GM19397 (cell line): ENCODE measurements around the gene TMEM270.
"Not testable (repeated sequence)": the region's sequence is repeated elsewhere in the genome, so short reads cannot be mapped to it uniquely, and the experiment has no call there.

Experiments used
- ATAC-seq: cut with Tn5 transposase; IDR thresholded peaks from one replicate; pipeline ENCODE4 v1.9.1; 2021; ENCODE audit warnings: mild to moderate bottlenecking, moderate library complexity; ENCODE audit not compliant: unreplicated experiment

Gene TMEM270

DNA sequence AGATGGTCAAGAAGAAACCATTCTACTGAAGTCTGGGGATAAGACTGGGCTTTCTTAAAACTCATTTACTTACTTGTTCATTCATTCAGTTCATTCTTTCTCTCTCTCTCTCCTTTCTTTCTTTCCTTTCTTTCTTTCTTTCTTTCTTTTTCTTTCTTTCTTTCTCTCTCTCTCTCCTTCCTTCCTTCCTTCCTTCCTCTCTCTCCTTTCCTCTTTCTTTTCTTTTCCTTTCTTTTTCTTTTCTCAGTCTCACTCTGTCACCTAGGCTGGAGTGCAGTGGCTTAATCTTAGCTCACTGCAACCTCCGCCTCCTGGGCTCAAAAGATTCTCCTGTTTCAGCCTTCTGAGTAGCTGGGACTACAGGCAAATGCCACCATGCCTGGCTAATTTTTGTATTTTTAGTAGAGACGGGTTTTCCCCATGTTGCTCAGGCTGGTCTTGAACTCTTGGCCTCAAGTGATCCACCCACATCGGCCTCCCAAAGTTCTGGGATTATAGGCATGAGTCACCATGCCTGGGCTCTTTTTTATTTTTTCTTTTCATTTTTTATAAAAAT lies 24.0 kb downstream of the TMEM270 start:
- not testable (repeated sequence) for ATAC-seq

DNA sequence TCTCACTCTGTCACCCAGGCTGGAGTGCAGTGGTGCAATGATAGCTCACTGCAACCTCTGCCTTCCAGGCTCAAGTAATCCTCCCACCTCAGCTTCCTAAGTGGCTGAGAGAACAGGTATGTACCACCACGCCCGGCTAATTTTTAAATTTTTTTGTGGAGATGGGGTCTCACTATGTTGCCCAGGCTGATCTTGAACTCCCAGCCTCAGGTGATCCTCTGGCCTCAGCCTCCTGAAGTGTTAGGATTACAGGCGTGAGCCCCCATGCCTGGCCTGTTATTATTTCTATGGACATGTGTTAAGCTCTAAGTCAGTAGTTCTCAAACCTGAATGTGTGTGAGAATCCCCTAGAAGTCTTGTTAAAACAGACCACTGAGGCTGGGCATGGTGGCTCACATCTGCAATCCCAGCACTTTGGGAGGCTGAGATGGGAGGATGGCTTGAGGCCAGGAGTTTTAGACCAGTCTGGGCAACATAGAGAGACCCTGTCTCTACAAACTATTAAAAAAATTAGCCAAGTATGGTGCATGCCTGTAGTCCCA lies 24.5 kb downstream of the TMEM270 start:
- ATAC-seq = no peak

DNA sequence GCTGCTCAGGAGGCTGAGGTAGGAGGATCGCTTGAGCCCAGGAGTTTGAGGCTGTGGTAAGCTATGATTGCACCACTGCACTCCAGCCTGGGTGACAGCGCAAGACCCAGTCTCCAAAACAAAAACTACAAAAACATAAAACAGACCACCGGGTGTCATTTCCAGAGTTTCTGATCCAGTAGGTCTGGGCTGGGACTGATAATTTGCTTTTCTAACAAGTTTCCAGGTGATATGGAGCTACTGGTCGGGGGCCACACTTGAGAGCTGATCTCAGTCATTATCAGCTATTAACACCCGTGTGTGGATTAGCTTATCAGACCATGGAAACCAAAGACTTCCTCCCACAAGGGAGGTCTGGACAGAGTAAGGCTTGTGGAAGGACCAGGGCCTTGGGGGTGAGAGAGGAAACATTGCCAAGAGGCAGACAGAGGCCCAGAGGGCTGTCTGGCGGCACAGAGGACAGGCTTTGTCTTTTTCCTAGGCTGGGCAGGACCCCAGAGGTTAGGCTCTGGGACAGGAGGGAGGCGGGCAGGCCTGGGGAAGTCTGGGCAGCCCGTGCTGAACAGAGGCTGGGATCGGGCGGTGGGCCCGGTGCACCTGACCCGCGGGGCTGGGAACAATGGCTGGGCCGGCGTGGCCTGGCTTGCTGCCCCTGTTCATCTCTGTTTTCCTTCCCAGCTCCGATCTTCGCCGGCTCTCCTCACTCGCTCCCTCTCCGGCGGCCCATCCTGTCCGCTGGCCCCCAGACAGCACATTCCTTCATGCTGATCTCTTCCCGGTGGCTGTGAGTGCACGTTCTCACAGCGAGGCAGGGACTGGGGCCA lies 25.2 kb downstream of the TMEM270 start:
- no peak for ATAC-seq

DNA sequence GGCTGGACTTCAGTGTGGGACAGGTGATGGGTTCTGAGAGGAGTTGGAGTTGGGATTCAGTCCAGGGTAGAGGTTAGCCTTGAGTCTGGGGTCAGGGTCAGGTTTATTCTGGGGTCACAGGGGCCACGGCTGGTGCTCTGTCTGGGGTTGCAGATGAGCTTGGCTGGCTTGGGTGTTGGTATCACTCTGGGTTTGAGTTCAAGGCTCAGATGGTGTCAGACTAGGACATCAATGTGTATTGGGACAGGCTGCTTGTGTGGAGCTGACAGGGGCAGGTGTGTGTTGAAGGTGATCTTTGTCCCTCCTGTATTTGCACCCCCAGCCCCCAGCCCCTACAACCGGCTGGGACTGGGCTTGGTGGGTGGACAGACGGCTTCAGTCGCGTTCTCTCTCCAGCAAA lies 26.8 kb downstream of the TMEM270 start:
- no peak for ATAC-seq

DNA sequence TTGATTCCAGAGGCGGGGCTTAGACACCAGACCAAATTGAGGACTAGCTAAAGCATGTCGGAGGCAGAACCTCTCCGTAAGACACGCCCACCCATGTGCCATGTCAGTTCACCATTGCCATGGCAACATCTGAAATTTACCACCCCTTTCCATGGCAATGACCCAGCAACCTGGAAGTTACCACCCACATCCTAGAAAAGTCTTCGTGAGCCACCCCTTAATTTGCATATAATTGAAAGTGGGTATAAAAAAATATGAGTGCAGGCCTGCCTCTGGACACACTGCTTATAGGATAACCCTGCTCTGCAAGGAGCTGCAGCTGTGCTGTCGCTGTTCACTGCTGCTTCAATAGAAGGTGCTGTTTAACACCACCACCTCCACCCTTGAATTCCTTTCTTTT lies 28.0 kb downstream of the TMEM270 start:
- ATAC-seq = no peak

DNA sequence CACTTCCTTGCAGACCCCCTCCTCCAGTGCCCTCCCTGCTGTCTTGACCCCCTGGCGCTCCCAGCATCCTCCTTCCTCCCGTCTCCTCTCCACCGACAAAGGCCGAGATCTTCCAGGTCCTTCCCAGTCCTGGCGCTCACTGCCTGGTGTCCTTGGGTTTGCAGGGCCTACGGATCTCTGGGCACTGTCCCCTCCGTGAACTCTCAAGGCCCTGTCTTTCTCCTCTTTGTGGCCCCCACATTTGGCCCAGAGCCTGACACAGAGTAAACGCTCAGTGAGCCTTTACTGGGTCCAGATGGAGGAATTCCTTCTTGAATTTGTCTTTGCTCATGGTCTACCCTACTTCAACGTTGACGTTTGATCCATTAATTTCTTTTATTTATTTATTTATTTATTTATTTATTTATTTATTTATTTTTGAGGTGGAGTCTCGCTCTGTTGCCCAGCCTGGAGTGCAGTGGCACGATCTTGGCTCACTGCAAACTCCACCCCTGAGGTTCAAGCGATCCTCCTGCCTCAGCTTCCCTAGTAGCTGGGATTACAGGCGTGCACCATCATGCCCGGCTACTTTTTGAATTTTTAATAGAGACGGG lies 29.7 kb downstream of the TMEM270 start:
- ATAC-seq = no peak

DNA sequence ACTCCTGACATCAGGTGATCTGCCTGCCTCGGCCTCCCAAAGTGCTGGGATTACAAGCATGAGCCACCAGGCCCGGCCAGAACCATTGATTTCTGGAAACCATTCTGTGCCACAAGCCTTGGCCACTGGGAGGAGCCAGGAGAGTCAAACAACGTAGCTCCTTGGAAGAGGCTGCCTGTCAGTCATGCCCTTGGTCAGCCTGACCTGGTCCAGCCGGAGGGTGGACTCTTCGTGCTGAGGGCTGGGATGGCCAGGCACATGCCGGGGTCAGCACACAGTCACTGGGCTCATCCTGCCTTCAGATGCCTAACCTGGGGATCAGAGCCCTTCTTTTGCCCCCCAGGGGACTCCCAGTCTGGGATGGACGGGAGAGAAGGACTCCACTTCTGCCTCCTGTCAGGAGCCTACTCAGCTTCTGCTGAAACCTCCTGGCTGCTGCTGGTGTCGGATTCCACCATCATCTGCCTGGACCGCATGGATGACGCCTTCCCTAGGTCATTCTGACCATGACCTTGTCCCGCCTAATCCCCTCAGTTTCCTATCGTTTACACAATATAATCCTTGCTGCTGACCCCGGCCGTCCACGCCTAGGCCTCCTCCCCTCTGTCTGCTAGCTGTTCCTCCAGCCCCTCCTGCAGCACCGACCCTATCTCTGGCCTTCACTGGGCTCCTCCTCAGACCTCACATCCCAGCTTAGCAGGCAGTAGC lies 30.4 kb downstream of the TMEM270 start:
- no peak for ATAC-seq

DNA sequence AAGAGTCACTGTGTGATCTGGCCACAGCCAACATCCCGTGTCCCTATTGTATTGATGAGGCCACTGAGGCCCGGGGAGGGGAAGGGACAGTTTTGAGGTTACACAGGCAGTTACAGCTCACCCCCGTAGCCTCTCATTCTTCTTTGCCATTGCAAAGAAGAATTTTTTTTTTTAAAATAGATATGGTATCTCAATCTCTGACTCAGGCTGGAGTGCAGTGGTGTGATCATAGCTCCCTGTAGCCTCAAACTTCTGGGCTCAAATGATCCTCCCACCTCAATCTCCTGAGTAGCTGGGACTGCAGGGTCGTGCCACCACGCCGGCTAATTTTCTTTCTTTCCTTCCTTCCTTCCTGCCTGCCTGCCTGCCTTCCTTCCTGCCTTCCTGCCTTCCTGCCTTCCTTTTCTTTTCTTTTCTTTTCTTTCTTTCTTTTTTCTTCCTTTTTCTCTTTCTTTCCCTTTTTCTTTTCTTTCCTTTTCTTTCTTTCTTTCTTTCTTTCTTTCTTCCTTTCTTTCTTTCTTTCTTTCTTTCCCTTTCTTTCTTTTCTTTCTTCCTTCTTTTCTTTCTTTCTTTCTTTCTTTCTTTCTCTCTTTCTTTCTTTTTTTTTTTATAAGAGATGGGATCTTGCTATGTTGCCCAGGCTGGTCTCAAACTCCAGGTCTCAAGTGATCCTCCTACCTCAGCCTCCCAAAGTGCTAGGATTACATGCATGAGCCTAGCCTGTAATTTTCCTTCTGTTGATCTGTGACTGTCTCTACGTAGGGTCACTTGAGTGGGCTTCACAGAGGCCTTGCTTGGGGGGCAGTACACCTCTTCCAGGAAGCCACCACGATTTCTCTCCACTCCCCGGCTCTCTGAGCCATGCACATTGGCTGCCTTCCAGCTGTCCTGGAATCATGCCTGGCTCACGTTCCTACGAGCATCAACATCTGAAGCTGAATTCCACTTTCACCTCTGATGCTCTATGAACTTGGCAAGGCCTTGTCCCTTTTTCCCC lies 31.3 kb downstream of the TMEM270 start:
- no peak for ATAC-seq

DNA sequence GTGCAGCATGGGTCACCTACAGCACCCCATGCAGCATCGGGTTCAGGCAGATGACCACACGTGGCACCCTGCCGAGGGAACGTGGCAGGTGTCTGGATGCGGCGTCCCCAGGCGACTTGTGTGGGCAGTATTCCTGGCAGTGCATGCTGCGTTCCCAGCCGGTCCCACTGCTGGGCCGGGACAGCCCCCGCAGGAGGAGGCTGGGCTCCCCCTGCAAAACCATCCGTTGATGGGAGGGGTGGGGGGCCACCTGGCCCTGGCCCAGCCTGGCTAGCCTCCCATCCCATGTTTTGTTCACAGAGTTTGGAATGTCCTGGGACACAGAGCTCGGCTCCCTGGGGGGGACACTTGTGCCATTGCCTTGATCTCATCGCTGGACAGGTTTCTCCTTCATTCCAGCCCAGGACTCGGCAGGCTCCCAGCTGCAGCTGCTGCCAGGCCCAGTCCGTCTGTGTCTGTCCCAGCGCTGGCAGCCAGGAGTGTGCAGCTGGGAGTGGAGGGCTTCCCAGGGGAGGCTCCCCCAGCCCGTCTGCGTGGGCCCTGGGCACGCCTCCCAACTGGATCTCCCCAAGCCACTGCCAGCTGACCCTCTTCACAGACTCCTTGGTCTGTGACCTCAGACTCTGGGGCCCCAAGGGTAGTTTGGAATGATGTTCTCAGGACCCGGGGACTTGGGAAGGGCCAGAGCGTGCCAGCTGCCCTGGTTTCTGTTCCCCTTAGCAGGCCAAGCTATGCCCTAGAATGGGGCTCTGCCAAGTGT lies 32.6 kb downstream of the TMEM270 start:
- ATAC-seq = no peak

DNA sequence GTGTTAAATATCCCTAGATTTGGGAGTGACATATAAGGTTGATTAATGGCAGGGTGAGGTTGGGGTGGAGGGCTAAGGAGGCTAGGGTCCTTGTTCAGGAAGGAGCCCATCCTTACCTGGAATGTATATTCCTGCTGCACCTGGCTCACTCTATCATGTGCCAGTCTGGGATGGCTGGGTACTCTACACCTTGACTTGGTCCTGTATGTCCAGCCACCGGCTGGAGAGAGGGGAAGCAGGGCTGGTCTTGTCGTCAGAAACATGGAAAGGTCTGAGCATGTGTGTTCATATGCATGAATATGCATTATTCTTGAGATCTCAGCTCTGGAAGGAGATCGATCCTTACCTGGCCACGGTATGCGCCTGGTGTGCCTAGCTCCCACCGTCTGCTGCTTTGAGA lies 33.2 kb downstream of the TMEM270 start:
- ATAC-seq = no peak

DNA sequence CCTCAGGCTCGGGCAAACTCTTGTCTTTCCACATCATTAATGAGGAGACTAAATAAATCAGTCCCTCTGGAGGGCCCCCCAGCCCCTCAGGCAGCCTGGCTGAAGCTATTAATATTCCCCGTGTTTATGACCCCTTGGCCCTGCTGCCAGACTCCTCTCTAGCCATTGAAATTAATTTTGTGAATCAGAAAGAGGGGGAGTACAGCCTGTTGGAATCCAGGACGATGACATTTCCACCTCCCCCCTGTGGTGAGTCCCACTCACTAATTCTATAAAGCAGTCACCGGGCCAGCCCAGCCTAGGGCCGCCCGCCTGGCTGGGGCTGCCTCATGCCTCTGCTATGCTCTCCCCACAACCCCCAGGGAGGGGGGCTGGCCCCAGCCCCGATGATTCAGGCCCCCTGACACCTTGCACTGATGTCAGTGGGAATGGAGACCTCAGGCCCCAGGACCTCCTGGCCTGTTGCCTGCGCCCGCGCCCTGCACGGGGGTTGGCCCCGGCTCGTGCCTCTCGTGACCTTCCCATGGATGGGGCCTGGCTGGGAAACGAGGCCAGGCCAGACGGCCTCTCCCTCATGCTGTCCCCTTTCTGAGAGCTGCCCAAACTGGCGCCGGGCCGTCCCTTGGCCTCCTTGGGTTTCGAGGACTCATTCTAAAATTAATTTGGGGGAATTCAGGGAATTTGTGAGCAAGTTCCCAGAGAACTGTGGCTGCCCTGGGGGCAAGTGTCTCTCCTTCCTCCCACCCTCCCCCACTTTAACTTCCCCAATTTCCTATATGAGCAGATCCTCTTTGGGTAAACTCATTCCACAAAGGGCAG lies 34.0 kb downstream of the TMEM270 start:
- ATAC-seq = no peak

DNA sequence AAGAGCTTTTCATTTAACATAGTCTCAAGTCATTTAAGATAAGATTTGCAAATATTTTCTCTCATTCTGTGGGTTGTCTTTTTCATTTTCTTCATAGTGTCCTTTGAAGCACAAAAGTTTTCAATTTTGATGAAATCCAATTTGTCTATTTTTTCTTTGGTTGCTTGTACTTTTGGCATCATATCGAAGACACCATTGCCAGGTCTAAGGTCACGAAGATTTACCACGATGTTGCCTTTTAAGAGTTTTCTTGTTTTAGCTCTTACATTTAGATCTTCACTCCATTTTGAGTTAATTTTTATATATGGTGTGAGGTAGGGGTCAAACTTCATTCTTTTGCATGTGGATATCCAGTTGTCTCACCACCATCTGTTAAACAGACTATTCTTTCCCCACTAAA lies 34.7 kb downstream of the TMEM270 start:
- no peak for ATAC-seq

DNA sequence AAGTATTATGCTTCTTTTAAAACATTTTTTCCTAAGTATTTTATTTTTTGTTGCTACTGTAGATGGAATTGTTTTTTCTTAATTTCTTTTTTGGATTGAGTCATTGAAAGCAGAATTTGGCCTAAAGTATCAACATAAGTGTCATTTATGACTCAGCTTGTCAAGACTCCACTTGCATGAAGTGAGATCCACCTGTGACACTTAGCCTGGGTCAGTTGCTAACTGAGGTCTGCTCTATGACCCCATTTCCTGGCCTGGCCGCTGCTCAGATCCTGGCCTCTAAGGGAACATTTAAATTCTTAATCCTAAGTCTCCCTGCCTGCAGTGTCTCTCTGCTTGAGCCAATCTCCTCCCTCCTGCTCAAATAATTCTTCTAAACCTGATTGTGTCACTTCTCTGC lies 35.5 kb downstream of the TMEM270 start:
- ATAC-seq = no peak

DNA sequence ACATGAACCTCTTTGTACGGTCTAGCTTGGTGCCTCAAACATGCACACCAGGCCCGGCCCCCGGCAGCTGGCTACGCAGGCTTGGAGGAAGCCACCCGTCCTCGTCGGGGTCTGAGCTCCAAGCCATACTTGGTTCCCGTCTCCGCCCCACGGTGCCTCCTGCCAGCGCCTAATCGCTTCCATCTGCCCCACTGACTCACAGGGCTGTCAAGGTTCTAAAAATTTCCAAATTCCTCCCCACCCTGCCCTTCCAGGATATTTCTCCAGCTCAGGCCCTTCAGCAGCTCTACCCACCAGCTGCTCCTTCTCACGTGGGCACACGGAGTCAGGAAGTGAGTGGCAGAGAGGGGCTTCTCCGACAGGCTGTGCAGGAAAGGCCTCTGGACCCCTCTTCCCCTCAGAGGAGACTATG lies 38.8 kb downstream of the TMEM270 start:
- no peak for ATAC-seq

DNA sequence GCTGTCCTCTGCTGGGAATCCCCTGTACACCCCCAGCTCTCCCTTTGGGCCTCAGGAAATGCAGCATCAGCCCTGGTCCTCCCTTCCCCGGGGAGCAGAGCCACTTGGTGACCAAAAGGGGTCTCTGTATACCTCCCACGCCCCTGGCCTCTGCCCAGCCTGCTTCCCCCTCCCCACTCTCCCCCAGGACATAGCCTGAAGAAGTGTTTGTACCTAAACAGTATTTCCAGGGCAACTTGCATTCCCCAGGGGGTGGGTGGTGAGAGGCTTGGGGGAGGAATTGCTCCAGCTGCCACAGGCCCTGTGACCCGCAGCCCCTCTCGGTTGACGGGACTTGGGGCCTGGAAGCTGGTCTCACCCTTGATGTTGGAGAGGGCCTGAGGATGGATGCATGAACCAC lies 39.3 kb downstream of the TMEM270 start:
- ATAC-seq = no peak

DNA sequence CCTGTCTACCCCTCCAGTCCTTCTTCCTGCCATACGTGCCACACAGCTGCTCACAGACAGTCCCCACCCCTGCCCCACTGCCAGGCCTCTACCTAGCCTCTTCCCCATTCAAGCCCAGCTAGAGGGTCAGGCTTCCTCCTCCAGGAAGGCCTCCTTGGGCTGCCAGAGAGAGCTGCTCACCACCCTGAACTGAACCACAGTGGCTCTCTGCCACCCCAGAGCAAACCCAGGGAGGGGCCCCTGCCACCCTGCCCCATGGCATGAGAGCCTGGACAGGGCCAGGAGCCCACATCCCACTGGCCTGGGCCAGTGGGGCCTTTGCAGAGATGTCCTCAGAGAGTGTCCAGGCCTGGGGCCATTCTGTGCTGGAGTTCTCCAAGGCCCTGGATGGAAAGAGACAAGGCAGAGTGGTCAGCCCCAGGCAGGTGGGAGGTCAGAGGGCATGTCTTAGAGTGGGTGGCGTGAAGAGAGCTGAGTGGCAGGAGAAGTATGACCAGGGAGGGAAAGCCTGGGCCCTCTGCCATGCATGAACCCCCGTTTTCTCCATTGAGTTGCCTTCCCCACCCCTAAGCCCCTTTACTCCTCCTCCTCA lies 40.4 kb downstream of the TMEM270 start:
- ATAC-seq = no peak

DNA sequence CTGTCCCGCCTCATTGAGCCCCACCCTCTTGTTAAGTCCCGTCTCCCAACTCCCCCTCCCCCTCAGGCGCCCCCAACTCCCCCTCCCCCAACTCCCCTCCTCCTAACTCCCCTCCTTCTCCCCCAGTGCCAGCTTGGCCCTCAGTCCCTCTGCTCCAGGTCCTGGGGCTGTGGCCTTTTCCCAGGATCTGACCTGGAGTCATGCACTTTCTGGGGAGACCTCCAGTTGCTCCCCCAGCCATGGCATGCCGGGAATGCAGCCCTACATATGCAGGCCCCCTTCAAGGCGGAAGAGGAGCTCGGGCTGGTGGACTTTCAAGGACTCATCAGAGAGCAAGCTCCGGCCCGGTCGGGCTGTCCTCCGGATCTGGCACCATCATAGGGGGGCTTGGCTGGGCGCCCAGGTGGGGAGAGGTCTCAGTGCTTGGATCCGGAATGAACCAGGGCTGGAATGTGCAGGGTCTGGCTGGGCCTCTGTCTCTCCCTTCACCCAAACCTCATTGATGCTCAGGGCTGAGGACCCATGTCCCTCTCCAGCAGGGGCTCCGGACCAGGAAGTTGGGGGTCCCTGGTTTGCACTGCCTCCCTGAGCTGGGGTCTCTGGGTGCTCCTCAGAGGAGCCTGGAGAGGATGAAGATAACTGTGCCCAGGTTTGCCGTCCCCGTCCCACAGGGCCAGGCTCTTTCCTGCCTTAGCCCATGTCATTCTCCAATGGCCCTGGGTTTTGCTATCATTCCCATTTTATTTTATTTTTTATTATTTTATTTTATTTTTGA lies 41.1 kb downstream of the TMEM270 start:
- no peak for ATAC-seq
